Activated CD4-positive, CD25-positive, alpha-beta regulatory T cell (primary cell): ENCODE measurements around the gene LEKR1.

Experiments
- DNase-seq, 4 experiments: peaks; one replicate each; lab custom pipeline; 2025; lab: John Stamatoyannopoulos, UW

The LEKR1 gene

DNA sequence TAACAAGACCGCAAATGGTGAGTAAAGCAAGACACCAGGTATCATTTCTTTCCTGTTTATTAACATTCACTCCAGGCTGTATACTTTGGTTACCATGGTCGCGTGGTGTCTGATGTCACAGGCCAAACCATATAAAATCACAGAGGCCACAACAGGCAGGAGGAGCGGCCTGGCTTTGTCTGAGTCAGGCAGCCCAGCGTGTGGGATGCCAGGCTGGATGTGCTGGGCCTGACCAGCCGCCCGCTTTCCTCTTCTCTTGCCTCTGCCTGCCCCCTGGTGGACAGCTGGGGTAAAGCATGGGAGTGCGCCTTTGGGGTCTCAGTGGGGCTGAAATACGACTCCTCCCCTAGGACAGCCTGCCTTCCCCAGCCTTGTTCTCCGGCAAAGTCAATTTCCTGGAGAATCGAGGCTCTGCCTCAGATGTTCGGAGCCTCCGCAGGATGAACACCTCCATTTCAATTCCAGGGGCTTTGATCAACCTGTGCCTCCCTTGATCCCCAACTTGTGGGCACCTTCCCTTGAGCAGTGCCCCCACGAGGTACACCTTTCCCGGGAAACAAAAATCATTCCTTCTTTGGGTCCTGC lies 255.6 kb downstream of the LEKR1 start:
- DNase-seq: no peak

- DNase-seq: no peak
These were observed 256.3 kb downstream of the LEKR1 start for GRCh38 chr3:157082305-157082982.

DNA sequence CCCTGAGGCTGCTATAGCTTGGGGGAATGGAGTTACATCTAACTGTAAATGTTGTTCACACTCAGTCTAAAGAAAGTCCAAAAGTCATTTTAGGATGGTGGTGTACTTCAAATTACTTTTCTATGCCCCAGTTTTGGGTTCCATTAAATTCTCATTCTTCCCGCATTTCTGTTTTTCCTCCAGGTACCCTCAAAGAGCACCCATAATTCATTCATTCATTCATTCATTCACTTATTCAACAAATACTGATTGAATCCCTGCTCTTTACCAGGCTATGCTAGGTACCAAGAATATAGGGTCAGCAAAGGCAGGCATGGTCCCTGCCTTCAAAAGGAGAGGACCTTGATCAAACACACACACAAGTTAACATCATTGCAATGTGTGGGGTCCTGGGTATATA lies 257.7 kb downstream of the LEKR1 start:
- no peak for DNase-seq

- no peak for DNase-seq
These were observed 260.1 kb downstream of the LEKR1 start for GRCh38 chr3:157086060-157086750.

- no peak for DNase-seq
These were observed 260.6 kb downstream of the LEKR1 start for GRCh38 chr3:157086775-157087174.

GRCh38 chr3:157087373-157087772 lies 261.2 kb downstream of the LEKR1 start:
- DNase-seq: no peak

DNA sequence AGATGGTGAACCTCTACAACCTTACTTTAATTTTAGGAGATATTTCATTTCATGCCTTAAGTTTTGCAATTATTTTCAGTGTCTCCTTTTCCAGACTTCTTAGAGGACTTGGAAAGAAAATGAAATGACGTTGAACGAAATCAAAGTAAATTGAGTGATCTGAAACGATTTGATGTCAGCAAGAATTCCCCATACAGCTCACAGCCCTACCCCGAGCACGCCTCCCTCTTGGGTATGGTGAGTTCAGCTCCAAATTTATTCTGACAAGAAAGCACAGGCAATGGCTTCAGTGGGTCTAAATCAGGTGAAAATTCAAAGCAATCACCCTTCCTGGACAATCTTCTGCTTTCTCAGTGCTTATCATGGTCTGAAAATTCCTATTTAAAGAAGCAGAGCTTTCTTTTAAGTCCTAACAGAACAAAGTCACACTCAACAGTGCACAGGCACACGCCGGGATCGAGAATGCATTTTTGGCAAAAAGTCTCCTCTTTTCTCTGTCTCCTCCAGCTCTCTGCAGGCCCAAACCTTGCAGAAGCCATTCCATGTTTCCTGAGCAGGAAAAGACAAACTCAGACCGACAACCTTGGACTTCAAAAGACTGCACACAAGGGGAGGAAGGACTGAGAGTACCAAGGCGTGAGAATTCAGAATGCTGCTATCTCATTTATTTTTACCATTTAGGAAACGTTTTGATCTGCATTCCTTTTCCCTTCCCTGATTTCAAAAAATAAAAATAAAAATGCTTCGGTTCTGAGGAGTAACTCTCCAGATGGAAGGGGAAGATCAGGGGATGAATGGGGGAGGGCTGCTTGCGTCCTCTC lies 261.8 kb downstream of the LEKR1 start:
- no peak for DNase-seq

DNA sequence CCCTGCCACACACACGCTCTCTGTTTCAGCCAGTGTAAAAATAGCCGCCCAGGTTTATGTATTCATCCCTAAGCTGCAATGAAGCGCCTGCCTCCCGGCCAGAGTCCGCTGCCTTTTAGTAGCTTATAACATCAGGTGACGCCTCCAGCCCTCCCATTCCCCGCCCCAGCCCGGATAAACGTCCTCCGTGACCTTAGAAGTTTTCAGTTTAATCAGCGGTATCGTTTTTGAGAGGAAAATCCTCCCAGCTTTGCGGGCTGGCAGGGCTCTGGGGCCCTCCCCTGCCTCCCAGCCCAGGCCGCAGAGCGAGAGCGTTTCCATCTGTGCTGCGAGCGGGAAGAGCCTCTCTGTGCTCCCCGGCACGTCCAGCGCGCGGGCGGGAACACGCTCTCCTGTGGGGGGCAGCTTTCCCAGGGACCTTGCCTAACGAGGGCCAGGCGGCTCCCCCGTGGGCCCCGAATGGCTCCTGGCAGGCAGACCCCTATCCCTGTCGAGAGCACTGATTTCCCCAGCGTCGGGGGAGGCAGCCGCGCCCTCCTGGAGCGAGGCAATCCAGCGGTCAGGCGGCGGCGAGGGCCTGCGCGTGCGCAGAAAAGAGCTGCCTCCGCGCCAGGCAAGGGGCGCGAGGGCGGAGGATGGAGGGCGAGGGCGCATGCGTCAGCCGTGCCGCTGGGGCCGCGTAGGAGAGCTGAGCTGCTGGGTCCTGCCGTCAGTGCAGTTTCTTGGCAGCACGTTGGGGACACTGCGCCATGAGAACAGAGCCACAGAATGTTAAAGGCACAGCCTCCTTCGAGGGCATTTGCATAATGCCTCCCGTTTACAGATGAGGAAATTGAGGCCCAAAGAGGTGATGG lies 262.7 kb downstream of the LEKR1 start:
- no peak for DNase-seq

DNA sequence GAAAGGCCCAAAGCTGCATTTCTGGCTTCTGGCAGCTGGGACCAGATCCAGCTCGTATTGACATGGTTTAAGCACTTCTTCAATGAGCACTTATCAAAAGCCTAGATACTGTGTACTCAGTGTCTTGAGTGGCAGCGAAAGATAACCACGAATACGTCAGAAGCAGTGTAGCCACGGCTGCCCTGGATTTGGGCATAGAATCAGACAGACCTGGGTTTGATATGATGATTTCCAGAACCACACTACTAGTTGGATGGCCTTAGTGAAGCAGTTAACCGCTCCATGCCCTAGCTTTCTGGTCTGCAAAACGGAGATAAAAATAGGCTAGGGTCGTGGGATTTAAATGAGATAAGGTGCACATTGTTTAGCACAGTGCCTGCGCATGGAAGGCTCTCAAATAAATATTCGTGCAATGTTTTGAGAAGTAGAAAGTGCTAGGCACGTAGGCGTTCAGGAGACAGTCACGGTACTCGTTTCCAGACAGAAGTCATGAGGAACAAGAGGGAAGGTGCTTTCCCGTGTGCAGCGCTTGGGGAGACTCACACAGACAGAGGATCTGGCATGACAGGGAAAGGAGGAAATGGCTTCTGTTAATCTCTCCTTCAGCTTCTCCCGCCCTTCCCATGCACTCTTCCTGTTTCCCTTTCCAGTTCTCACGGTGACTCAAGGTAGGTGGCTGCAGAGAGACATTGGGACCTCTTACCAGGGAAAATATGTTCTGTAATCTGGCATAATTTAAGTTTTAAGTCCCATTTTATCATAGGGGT lies 263.5 kb downstream of the LEKR1 start:
- DNase-seq: no peak

- no peak for DNase-seq
These were observed 265.1 kb downstream of the LEKR1 start for GRCh38 chr3:157091083-157091833.

GRCh38 chr3:157092230-157092629 lies 266.1 kb downstream of the LEKR1 start:
- DNase-seq: no peak

- DNase-seq: no peak
These were observed 266.9 kb downstream of the LEKR1 start for GRCh38 chr3:157093096-157093495.

DNA sequence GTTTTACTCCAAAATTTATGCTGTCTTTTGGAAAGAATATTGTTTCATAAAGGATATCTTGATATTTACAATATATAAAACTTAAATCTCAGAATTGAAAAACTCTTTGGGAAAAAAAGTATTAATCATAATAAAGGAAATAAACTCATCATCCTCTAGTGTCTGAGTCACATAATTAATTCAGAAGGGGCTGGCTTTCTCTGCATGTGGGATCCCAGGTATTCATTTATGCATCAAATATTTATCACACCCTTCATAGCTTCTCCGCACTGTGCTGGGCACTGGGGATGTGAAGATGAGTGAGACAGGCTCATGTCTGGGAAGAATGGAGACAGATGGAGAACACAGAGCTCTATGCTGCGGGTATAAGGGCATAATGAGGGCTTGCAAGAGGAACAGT lies 268.1 kb downstream of the LEKR1 start:
- no peak for DNase-seq

DNA sequence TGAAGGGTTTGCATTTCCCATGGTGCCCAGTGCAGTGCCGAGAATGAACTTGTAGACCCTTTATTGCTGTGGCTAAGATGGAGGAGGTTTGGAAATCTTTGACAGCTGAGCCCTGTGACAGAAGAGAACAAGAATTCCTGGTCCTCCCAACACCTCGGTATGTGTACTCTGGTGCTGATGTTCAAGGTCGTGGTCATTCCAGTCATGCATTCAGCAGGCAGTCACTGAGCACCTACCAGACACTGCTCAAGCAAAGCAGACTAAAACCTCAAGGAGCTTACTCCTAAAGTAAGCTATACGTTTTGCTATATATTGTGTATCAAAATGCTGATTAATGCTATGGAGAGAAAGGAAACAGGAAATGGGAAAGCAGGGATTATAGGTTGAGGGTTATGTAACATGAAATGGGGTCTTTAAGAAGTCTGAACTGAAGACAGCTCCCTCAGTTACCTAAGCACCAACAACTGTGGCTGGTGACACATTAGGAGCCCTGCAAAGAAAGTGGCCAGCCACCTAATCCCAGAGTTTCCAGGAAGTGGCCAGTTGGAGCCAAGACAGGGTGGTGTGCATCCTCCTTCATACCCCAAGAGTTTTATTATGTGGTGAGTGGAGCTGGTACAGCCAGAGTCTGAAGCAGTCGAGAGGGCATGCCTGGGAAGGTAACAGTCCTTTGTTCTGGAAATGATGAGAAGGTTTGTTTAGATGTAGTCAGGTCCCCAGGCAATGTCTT lies 268.8 kb downstream of the LEKR1 start:
- DNase-seq: no peak
